Smooth muscle cell (in vitro differentiated cells): ENCODE measurements around the gene EFNA4. TPM values are rescaled to one million over a fixed set of nuclear protein-coding genes. Genes with fewer than 3 reads are reported as not detected.

ENCODE experiments used
- DNase-seq: peaks from one replicate; lab custom pipeline; 2025; ENCODE audit not compliant: unreplicated experiment; lab: John Stamatoyannopoulos, UW
- H2AFZ ChIP-seq: fragments of 200-600 bp; sonication (generic); 2 replicates; pipeline ENCODE4 v1.6.0; 2016; ENCODE audit warnings: antibody characterized with exemption, low read depth, mild to moderate bottlenecking
- H3F3A ChIP-seq: fragments of 200-600 bp; sonication (generic); 2 replicates; pipeline ENCODE4 v1.6.0; 2017; ENCODE audit warnings: antibody characterized with exemption, low read depth
- H3K27ac ChIP-seq: fragments of 200-600 bp; sonication (generic); 2 replicates; pipeline ENCODE4 v1.5.1; 2016; ENCODE audit warnings: low read depth, mild to moderate bottlenecking
- H3K27me3 ChIP-seq: fragments of 200-600 bp; sonication (generic); 2 replicates; pipeline ENCODE4 v1.6.1; 2016; ENCODE audit warnings: low read depth, mild to moderate bottlenecking
- H3K36me3 ChIP-seq: fragments of 200-600 bp; sonication (generic); 2 replicates; pipeline ENCODE4 v1.5.1; 2016; ENCODE audit warnings: low read depth
- H3K4me1 ChIP-seq: fragments of 200-600 bp; sonication (generic); 2 replicates; pipeline ENCODE4 v1.5.1; 2016; ENCODE audit warnings: low read depth
- H3K4me2 ChIP-seq: fragments of 200-600 bp; sonication (generic); 2 replicates; pipeline ENCODE4 v1.6.0; 2016; ENCODE audit warnings: mild to moderate bottlenecking
- H3K4me3 ChIP-seq: fragments of 200-600 bp; sonication (generic); 2 replicates; pipeline ENCODE4 v1.5.1; 2016; ENCODE audit warnings: mild to moderate bottlenecking
- H3K79me2 ChIP-seq: fragments of 200-600 bp; sonication (generic); 2 replicates; pipeline ENCODE4 v1.6.0; 2016; ENCODE audit warnings: low read depth, mild to moderate bottlenecking
- H3K9ac ChIP-seq: fragments of 200-600 bp; sonication (generic); 2 replicates; pipeline ENCODE4 v1.6.0; 2016; ENCODE audit warnings: low read depth
- H3K9me3 ChIP-seq: fragments of 200-600 bp; sonication (generic); replicated peaks from 2 replicates; pipeline ENCODE4 v1.5.1; 2016; ENCODE audit warnings: low read depth
- H4K20me1 ChIP-seq: fragments of 200-600 bp; sonication (generic); 2 replicates; pipeline ENCODE4 v1.6.0; 2016; ENCODE audit warnings: low read depth
- WGBS: methylation state at CpG from one replicate; pipeline ENCODE4 v1.1.7; 2016; ENCODE audit warnings: low lambda C conversion rate; 5-methylcytosine and 5-hydroxymethylcytosine counted together
- polyA plus RNA-seq: library from polyadenylated mRNA; unstranded; fragments of >200 nt; fragmentation: Nextera tagmentation; extraction: Ambion mirVana; gene quantifications from 2 replicates; pipeline ENCODE4 v1.2.1, GENCODE V29; 2016
- total RNA-seq: library from RNA; depleted of rRNA; stranded (reverse); fragments of >200 nt; gene quantifications from 2 replicates; pipeline ENCODE4 v1.2.3, GENCODE V29; 2014
- TF ChIP-seq, protein P1 (sequence below): fragments of 200-600 bp; sonication (generic); IDR thresholded peaks from 2 replicates; pipeline ENCODE4 v1.5.1; 2017; ENCODE audit warnings: borderline replicate concordance, mild to moderate bottlenecking, antibody characterized with exemption; ENCODE audit not compliant: insufficient read depth, poor library complexity, severe bottlenecking

Gene EFNA4
- total and polyA plus RNA-seq, 2 experiments from 2014 or later: 18.1 to 27.6 TPM

- Histone ChIP-seq H3K4me1 (peaks cover 15% of the 10 kb centered on the region), H2AFZ (no peak overlapping the region), H3K27me3 (peaks cover 16% of the 10 kb centered on the region), H3K9me3 (no peaks in the 10 kb centered on the region), H3K9ac (no peak overlapping the region), H3F3A (no peaks in the 10 kb centered on the region), H3K36me3 (no peaks in the 10 kb centered on the region), H3K79me2 (no peaks in the 10 kb centered on the region), H4K20me1 (peaks cover 12% of the 10 kb centered on the region), H3K4me3 (no peak overlapping the region), H3K4me2 (no peak overlapping the region), H3K27ac (no peak overlapping the region)
- 52% methylated on average over 7 of the region's 7 CpGs for WGBS
- no peak for DNase-seq
- TF ChIP-seq, protein P1, sequence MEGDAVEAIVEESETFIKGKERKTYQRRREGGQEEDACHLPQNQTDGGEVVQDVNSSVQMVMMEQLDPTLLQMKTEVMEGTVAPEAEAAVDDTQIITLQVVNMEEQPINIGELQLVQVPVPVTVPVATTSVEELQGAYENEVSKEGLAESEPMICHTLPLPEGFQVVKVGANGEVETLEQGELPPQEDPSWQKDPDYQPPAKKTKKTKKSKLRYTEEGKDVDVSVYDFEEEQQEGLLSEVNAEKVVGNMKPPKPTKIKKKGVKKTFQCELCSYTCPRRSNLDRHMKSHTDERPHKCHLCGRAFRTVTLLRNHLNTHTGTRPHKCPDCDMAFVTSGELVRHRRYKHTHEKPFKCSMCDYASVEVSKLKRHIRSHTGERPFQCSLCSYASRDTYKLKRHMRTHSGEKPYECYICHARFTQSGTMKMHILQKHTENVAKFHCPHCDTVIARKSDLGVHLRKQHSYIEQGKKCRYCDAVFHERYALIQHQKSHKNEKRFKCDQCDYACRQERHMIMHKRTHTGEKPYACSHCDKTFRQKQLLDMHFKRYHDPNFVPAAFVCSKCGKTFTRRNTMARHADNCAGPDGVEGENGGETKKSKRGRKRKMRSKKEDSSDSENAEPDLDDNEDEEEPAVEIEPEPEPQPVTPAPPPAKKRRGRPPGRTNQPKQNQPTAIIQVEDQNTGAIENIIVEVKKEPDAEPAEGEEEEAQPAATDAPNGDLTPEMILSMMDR: no peak
Measured at GRCh38 chr1:155072531-155073289, 9.2 kb downstream of the EFNA4 start.

DNA sequence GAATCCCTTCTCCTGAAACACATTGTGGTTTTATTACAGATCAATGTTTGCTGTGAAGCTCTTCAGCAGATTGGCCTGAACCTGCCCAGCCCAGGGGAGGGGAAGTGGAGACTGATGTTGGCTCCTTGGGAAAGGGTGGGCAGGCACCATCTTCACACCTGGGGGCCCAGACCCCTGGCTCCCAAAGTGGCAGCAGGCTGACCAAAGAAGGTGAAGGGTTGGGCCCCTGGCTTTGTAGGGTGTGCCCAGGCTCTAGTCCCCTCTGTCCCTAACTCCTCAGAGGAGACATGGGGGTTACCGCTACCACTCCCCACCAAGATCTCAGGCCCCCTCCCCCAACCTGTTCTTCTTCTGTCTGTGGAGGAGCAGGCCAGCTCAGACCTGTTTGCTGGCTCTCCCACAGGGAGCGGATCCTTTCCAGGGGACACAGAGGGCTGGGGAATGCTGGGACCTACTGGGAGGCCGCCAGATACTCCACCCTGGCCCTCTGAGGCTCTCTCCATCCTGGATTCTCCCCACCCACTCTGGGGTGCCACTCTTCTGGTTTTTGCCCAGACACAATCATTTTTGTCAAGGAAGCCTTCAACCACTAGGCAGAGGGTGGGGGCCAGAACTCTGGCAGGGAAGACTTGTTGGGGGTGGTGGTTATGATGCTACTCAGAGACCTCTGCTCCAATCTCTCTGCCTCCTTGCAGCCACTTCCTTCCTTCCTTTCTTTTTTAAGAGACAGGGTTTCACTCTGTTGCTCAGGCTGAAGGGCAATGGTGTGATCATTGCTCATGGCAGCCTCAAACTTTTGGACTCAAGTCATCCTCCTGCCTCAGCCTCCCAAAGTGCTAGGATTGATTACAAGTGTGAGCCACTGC is 10.1 kb downstream of the EFNA4 start:
- Histone ChIP-seq H3K36me3 (no peaks in the 10 kb centered on the region), H3F3A (no peaks in the 10 kb centered on the region), H3K4me1 (peaks cover 15% of the 10 kb centered on the region), H3K4me2 (no peak overlapping the region), H3K27me3 (peaks cover 16% of the 10 kb centered on the region), H3K9ac (no peak overlapping the region), H4K20me1 (peaks cover 12% of the 10 kb centered on the region), H3K79me2 (no peaks in the 10 kb centered on the region), H3K4me3 (no peak overlapping the region), H3K9me3 (no peaks in the 10 kb centered on the region), H2AFZ (no peak overlapping the region), H3K27ac (no peak overlapping the region)
- TF ChIP-seq, protein P1: no peak
- WGBS: 96% methylated on average over 3 of the region's 3 CpGs
- DNase-seq: no peak

- H2AFZ ChIP-seq: no peak overlapping the region
- H3K4me1 ChIP-seq: peaks cover 25% of the 10 kb centered on the region
- no peaks in the 10 kb centered on the region for H3K79me2 ChIP-seq
- 78% methylated on average over 5 of the region's 5 CpGs for WGBS
- H3K4me3 ChIP-seq: no peak overlapping the region
- TF ChIP-seq, protein P1: no peak
- H3K4me2 ChIP-seq: no peak overlapping the region
- H3K9me3 ChIP-seq: no peaks in the 10 kb centered on the region
- DNase-seq: no peak
- H4K20me1 ChIP-seq: peaks cover 6% of the 10 kb centered on the region
- no peak overlapping the region for H3K9ac ChIP-seq
- no peak overlapping the region for H3K27ac ChIP-seq
- H3K36me3 ChIP-seq: no peaks in the 10 kb centered on the region
- H3K27me3 ChIP-seq: peaks cover 33% of the 10 kb centered on the region
- H3F3A ChIP-seq: no peaks in the 10 kb centered on the region
Measured at GRCh38 chr1:155075535-155075934, 12.0 kb downstream of the EFNA4 start.
